Activated naive CD4-positive, alpha-beta T cell treated with Interleukin-2 at 50 U/mL for 16 hours (primary cell): Measurements from ENCODE around the gene LCN2.

Source experiments
- DNase-seq: peaks from one replicate; pipeline ENCODE4 v3.0.0-alpha.2; 2020

The LCN2 gene

GRCh38 chr9:128151309-128152132 is 2.3 kb downstream of the LCN2 start:
- DNase-seq: no peak

DNA sequence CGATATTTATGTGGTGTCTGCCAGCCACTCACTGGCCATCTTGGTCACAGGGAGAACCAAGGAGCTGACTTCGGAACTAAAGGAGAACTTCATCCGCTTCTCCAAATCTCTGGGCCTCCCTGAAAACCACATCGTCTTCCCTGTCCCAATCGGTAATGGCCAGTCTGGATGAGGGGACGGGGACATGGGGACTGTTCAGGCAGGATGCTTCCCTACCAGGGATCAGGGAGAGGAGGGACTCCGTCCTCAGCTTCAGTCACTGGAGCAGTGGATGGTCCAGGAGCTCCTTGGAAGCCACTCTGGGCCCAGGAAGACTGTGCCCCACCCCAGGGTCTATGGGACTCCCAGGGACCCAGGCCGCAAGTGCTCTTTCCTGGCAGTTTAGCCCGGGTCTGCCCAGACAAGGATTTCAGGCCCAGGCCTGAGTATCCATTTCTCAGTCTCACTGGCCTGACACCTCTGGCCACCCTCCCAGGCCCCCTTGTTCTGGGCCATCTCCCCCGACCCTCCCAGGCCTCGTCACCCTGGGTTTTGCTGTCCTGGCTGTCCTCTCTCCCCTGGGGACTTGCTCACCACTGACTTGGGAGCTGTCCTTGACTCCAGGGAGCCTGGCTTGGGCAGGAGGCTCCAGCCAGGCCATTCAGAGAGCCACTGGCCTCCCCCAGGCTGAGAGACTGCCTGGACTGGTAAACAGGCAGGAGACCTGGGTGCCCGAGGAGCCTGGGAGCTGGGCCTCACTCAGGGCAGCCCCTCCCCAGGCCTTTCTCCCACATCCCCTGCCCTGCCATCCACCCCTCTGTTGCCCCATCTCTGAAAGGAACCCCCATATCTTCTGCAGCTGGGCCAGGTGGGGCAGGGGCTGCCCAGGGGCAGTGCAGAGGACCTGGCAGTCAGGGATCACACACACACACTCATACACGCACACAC is 3.1 kb downstream of the LCN2 start:
- DNase-seq: no peak

DNA sequence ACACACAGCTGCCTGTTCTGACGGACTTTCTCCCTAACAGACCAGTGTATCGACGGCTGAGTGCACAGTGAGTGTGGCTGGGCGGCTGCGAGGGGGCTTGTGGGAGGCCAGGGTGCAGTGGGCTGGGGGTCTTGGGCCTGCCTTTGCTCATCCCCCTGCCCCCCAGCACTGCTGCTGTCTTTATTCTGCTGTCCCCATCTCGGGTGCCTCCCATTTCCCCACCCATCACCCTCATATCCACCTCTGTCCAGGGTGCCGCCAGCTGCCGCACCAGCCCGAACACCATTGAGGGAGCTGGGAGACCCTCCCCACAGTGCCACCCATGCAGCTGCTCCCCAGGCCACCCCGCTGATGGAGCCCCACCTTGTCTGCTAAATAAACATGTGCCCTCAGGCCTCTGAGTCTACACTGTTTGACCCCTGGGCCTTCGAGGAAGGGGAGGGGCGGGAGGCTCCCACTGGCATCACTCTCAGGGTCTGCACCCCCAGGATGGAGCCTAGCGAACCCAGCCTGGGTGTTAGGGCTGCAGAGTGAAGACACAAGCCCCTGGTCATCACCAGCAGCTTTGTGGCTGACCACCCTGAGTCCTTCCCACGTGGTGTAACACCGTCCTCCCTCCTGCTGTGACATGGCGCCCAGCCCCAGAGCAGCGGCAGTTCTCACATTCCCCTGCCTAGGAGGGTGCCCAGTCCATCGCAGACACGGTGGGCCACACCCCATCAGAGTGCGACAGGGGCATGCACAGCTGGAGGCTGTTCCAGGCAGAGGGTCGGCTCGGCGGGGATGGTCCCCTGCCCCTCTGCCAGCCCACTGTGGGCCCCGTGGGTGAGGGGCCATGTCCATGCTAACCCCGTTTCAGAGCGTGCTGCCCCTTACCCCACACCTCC is 4.0 kb downstream of the LCN2 start:
- no peak for DNase-seq

DNA sequence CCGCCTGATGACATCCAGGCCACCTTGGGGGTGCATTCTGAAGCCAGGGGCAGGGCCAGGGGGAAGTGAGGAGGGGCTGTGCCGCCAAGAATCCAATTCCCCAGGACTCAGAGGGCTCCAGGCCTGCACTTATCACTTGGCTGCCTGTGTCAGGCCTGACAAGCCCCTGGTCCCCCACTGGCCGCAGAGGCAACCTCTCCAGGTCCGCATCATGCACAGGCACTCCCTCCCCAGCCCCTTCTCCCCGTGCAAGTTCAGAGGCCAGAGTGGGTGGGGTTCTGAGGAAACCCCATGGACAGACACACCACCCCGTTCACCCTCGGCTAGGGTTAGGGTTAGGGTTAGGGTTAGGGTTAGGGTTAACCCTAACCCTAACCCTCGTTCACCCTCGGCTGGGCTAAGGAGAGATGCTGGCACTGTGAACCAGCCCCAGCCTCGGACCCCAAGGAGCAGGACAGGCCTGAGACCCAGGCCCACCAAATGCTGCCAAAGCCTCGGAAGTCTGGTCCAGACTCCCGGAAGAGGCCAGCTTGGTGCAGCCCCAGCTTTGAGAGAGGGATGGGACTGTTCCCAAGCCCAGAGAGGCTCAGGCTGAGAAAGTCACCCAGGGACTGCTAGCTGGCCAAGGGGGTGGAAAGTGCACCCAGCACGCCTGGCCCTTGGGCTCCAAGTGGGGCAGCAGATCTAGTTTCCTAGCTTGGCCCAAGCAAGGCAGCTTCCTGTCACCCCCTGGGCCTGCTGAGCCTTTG is 4.9 kb downstream of the LCN2 start:
- DNase-seq: no peak

DNA sequence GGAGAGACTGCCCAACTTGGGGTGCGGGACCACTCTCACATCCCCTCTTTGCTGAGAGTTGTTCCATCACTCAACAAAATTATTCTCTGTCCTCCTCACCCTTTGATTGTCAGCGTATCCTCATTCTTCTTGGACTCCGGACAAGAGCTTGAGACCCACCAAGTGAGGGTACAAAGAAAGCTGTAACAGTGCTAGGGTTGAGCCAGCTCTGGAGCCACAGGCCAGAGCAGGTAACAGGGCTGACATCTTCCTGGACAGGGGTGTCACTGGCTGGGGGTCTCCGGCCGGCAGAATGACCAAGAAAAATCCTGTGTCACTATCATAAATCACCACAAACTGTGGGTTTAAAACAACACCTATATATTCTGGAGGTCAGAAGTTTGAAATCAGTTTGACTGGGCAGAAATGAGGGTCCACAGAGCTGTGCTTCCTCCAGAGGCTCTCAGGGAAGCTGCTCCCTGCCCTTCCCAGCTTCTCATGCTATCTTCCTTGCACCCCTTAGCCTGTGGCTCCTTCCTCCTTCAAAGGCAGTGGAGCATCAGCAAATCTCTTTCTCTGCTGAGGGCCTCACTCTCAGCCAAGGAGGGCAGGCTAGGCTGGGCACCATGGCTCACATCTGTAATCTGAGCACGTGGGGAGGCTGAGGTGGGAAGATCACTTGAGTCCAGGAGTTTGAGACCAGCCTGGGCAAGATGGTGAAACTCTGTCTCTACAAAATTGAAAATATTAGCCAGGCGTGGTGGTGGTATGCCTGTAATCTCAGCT is 6.7 kb downstream of the LCN2 start:
- no peak for DNase-seq

- DNase-seq: peak; percentile 49
These were observed 10.2 kb downstream of the LCN2 start for GRCh38 chr9:128159522-128159783.

GRCh38 chr9:128159784-128160602 is 10.7 kb downstream of the LCN2 start, which contains the start of gene BBLN:
Gene BBLN, plus strand, starts transcription at chr9:128160265. Its CDS starts 143 bp downstream, at chr9:128160408.
- DNase-seq: peak; percentile 94

DNA sequence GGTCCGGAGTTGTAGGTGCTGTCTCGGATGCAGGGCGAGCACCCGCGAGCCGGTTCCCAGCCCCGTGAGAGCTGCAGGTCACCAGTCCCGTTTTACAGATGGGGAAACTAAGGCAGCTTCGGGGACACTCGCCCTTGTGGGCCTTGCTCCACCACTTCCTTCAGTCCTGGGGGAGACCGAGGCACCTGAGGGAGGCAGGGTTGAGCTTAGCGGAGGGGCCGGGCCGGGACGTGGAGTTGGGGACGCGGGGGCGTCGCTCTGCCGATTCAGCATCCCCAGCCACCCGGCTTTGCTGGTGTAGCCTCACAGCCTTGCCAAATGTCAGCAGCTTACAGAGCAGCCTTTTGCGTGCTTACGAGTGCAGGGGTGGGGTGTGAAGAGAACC is 11.3 kb downstream of the LCN2 start:
- peak; percentile 65 for DNase-seq

- DNase-seq: no peak
These were observed 12.1 kb downstream of the LCN2 start for GRCh38 chr9:128161215-128161902.

DNA sequence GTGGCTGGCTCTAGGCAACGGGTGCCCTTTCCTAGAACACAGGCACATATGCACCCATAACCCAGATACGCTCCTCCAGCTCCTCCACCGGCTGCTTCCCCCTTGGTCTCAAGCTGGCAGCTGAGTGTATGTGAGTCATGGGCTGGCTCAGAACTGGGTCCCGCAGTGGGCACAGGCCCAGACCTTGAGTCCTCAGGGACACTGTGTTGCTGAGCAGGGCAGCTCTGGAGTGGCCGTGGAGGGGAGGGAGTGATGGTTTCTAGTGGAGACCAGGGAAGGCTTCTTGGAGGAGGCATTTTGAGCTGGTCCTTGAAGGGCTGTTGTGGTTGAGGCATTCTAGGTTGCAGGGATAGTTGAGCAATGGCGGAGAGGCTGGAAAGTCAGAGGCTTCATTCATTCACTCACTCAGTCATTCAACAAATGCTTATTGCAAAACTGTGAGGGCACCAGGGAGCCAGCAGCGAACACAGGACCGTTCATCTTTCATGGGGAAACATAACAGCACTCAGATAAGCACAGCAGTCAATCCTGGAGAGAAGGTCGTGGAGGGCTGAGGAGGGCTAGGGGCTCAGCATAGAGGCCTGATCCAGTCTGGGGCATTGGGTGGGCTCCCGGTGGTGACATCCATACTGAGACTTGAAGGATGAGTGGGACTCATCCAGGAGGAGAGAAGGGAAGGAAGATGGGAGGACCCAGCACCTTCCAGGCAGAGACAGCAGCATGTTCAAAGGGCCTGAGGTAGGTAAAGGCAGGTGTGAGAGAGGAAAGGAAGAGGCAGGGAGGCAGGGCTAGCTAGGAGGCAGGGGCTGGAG is 13.2 kb downstream of the LCN2 start:
- DNase-seq: no peak

GRCh38 chr9:128163027-128163515 is 13.8 kb downstream of the LCN2 start:
- DNase-seq: no peak

- no peak for DNase-seq
These were observed 14.5 kb downstream of the LCN2 start for GRCh38 chr9:128163523-128164306.

GRCh38 chr9:128164307-128164885 is 15.1 kb downstream of the LCN2 start:
- DNase-seq: no peak

DNA sequence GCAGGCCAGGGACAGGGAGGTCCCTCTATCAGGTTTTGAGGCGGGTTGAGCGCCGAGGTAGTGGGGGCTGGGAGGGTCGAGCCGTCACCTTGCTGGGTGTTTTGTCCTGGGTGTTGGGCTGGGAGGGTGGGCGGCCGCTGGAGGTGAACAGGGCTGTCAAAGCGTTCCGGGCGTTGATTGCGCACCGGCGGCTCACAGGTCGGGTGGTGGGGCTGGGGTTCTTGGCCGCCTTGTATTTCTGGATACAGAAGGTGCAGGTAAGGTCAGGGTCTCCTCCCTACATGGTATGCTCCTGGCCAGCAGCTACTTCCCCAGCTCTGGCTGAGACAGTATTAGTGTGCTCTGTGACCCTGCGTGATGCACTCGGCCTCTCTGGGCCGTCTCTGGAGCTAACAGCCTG is 16.9 kb downstream of the LCN2 start:
- DNase-seq: no peak

DNA sequence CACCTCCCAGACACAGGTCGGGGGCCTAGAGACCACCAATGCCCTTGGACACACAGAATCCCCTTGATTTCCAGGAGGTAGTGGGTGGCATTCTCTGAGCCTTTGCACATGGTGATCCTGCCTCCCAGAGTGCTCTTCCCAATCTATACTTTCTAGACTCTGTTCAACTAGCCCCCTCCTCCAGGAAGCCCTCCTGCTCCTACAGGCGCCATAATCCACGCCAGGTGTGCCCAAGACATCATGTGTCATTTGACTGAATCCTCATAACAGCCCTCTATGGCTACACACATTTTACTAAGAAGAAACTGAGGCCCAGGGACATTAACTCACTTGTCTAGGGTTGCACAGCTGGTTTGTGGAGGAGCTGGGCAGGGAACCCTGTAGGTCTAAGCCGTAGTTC is 18.0 kb downstream of the LCN2 start:
- no peak for DNase-seq

GRCh38 chr9:128168731-128169308 is 19.6 kb downstream of the LCN2 start:
- DNase-seq: no peak

GRCh38 chr9:128169492-128169891 is 20.2 kb downstream of the LCN2 start:
- DNase-seq: no peak
